Prostate gland (tissue), 2 donors: Measurements from ENCODE around the gene CCDC136. TPM values are rescaled to one million over a fixed set of nuclear protein-coding genes. Genes with fewer than 3 reads are reported as not detected.

ENCODE experiments used
- DNase-seq: peaks from one replicate; pipeline ENCODE4 v3.0.0-alpha.2; 2019; ENCODE audit warnings: low spot score
- H3K27ac ChIP-seq, 2 donors: fragments of 200-600 bp; sonication (generic); 2 replicates each; pipeline ENCODE4 v1.5.1; 2017 to 2019
- H3K27me3 ChIP-seq: fragments of 200-600 bp; sonication (generic); replicated peaks from 2 replicates; pipeline ENCODE4 v1.5.1; 2019; ENCODE audit not compliant: insufficient read depth
- H3K36me3 ChIP-seq, 2 donors: fragments of 200-600 bp; sonication (generic); 1 replicate in 1 of 2; 2 replicates in 1 of 2; pipeline versions ENCODE4 v1.5.1 to v1.8.1; 2017 to 2019
- H3K4me1 ChIP-seq: fragments of 200-600 bp; sonication (generic); replicated peaks from 2 replicates; pipeline ENCODE4 v1.5.1; 2019
- H3K4me3 ChIP-seq, 2 donors: fragments of 200-600 bp; sonication (generic); 2 replicates each; pipeline ENCODE4 v1.5.1; 2017 to 2019
- H3K9me3 ChIP-seq: fragments of 200-600 bp; sonication (generic); 2 replicates; pipeline ENCODE4 v1.5.1; 2017
- POLR2A ChIP-seq: fragments of 450-650 bp; IDR thresholded peaks from one replicate; pipeline ENCODE4 v1.6.1; 2016; ENCODE audit warnings: antibody characterized with exemption, mild to moderate bottlenecking
- POLR2AphosphoS5 ChIP-seq: sonication (generic); formaldehyde crosslinking; IDR thresholded peaks from one replicate; pipeline ENCODE4 v1.6.1; 2017; ENCODE audit warnings: antibody characterized with exemption
- WGBS: methylation state at CpG from one replicate; pipeline ENCODE4 v1.1.5; 2018; 5-methylcytosine and 5-hydroxymethylcytosine counted together
- intact Hi-C: fragments of 100-400 bp; cut with DNase I; formaldehyde crosslinking; loops from one replicate; pipeline ENCODE4 v1.14.2; 2022
- total RNA-seq, 2 donors: library from RNA; depleted of rRNA; stranded (reverse); fragments of >200 nt; gene quantifications; one replicate each; pipeline ENCODE4 v1.1.0, GENCODE V29; 2016
- TF ChIP-seq, protein P1 (sequence below), 4 experiments: fragments of 200-600 bp in 2 of 4; fragments of 450-650 bp in 2 of 4; sonication (generic) in 2 of 4; IDR thresholded peaks; 1 replicate in 3 of 4; 2 replicates in 1 of 4; pipeline ENCODE4 v1.5.1; 2016 to 2019; ENCODE audit warnings: antibody characterized with exemption in 4 of 4, mild to moderate bottlenecking in 2 of 4, moderate library complexity in 2 of 4

CCDC136 gene
- total RNA-seq, 2 donors from 2014 or later, result 11.7 to 61.2 TPM

DNA sequence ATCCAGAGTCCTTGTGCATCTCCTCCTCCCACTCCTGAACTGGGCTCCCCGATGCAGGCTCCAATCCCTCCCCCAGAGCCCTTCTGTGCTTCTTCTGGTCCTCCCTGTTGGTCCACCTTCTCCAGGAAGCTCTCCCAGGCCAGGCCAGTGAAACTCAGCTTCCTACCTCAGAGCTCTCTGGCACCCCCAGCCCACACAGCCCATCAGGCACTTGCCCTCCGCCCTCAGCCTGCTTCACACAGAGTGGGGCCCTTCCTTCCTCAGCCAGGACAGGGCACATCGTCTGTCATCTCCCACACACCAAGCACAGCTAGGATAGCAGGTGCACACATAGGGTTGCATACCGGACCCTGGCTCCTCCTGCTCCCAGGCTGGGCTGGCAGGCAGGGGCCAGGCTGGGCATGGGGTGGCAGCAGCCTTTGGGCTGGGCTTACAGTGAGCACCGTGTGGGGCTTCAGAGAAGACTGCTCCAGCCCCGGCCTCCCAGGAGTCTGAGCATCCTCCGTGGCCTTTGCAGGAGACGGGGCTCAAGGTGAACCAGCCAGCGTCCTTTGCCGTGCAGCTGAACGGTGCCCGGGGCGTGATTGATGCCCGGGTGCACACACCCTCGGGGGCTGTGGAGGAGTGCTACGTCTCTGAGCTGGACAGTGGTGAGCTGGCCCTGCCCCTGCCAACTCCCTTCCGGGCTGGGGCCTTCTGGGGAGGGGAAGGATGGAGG, 64.4 kb downstream of the CCDC136 start:
- intact Hi-C loops, result no loop called here
- DNase-seq, result no peak
- Histone ChIP-seq H3K27ac (no peak overlapping the region), H3K27me3 (no peaks in the 10 kb centered on the region), H3K36me3 (no peaks in the 10 kb centered on the region), H3K4me1 (no peaks in the 10 kb centered on the region), H3K9me3 (no peaks in the 10 kb centered on the region), H3K4me3 (no peak overlapping the region)
- 78% methylated on average over 16 of the region's 17 CpGs for WGBS
- TF ChIP-seq POLR2A (no peak), POLR2AphosphoS5 (no peak)
- TF ChIP-seq, protein P1, sequence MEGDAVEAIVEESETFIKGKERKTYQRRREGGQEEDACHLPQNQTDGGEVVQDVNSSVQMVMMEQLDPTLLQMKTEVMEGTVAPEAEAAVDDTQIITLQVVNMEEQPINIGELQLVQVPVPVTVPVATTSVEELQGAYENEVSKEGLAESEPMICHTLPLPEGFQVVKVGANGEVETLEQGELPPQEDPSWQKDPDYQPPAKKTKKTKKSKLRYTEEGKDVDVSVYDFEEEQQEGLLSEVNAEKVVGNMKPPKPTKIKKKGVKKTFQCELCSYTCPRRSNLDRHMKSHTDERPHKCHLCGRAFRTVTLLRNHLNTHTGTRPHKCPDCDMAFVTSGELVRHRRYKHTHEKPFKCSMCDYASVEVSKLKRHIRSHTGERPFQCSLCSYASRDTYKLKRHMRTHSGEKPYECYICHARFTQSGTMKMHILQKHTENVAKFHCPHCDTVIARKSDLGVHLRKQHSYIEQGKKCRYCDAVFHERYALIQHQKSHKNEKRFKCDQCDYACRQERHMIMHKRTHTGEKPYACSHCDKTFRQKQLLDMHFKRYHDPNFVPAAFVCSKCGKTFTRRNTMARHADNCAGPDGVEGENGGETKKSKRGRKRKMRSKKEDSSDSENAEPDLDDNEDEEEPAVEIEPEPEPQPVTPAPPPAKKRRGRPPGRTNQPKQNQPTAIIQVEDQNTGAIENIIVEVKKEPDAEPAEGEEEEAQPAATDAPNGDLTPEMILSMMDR (IDR thresholded peaks at IDR 0.05), result no peak

DNA sequence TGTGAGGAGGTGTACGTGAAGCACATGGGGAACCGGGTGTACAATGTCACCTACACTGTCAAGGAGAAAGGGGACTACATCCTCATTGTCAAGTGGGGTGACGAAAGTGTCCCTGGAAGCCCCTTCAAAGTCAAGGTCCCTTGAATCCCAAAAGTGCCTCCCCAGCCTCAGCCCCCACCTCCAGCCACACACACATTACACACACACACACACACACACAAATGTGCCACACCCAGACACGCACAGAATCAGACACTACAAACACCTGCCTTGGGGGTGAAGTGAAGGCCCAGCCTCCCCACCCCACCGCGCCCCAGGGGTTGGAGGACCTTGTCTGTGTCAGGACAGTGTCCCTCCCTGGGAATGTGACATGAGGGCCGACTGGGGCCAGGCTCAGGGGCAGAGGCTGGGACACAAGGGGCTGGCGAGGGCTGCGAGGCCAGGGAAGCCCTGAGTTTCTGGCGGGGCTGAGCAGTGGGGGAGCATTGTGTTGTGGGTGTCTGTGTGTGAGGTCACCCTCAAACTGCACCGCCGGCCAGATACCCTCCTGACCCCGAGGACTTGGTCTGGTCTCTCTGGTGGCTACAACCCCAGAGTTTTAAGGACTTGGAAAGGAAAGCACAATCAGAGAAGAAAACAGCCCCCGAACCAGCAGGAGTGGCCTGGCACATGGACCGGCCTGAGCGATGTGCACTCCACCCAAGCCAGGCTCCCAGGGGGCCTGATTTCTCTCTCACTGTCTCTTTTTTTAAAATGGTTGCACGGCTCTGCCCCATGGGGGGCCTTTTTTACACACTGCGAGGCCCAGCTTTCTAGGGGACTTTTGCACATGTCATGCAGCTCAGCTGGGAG, 66.8 kb downstream of the CCDC136 start:
- Histone ChIP-seq H3K27me3 (no peaks in the 10 kb centered on the region), H3K36me3 (no peaks in the 10 kb centered on the region), H3K4me1 (peaks cover 2% of the 10 kb centered on the region), H3K9me3 (no peaks in the 10 kb centered on the region), H3K27ac (peak overlapping the region in 1 of 2 donors; percentile 24), H3K4me3 (no peak overlapping the region)
- TF ChIP-seq POLR2A (no peak), POLR2AphosphoS5 (no peak)
- TF ChIP-seq, protein P1 (IDR thresholded peaks at IDR 0.05), result no peak
- DNase-seq, result no peak
- intact Hi-C loops, result no loop called here
- 71% methylated on average over 18 of the region's 18 CpGs for WGBS

DNA sequence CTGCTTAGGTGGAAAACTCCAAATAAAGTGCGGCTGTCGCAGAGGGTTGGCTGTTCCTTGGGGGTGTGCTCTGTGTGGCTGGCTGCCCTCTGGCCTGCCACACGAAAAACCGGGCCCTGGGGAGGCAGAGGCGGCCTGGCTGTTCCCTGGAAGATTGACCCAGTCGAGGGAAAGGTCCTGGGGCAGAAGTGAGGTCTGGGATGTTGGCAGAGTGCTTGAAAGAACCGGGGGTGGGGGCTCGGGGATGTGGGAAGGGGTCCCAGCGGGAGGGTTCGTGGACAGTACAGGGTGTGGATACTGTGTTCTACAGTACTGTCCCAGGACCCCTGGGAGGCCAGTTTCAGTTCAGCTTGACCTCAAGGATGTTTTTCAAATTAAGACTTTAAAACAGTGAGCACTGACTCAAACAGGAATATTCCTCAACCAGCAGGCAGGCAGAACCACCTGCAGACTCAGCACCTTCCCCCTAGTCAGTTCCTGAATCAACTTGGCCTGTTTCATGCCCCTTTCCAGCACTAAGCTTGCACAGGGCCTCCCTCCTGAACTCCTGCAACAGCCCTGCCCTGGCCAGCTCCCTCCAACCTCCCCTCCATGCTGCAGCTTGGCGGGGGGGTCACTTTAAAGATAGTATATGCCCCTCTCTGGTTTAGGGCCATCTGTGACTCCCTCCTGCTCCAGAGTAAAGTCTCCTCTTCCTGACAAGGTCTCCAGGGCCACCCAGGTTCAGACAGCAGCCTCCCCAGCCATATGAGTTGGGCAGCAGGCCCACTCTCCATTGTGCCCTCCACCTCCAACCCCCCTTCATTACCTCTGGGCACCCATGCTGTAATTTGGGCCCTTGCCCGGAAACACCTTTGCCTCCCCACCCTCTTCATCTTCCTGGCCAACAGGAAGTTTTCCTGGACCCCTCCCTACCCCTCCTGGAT, 67.7 kb downstream of the CCDC136 start:
- Histone ChIP-seq H3K36me3 (no peaks in the 10 kb centered on the region), H3K4me1 (peaks cover 7% of the 10 kb centered on the region), H3K27me3 (no peaks in the 10 kb centered on the region), H3K27ac (peak overlapping the region; percentile 24 to 39), H3K9me3 (no peaks in the 10 kb centered on the region), H3K4me3 (no peak overlapping the region)
- intact Hi-C loops, result no loop called here
- 50% methylated on average over 12 of the region's 12 CpGs for whole genome bisulfite sequencing
- TF ChIP-seq, protein P1 (IDR thresholded peaks at IDR 0.05), result no peak
- no peak for DNase-seq

DNA sequence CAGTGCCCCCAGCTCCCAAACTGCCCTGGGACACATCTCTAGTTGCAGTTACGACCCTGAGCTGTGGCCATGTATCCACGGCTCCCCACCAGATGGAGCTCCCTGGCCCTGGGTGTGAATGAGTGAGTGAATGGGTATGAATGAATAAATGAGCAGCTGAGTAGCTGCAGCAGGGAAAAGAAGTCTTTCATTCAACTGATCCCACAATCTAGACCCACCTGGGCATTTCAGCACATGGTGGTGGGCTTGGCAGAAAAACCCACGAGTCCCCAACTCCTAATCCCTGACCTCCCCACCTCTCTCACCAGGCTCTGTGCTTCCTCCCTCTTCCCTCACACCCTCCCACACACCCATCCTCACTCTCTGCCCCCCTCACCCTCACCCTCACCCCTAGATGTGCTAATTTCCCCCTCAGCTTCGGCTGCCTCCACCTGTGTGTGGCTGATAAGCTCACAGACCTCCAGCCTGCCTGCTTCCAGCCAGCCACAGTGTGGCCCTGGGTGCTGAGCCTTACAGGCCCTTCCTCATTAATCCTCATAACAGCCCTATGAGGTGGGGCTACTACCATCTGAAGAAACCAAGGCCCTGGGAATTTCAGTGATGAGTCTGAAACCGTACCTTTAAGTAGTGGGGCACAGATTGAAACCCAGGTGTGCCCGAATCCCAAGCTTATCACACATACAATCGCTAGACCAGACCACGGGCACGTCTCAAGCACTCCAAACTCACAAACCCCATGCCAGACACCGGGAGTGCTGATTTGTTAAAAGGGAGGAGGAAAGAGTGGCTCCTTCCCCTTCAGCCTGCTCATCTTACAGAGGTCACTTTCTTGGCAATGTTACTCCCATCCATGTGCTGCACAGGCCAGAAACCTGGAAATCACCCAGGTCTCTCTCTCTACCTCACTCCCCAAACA, 68.6 kb downstream of the CCDC136 start:
- WGBS, result 28% methylated on average over 10 of the region's 10 CpGs
- H3K4me1 ChIP-seq, result peaks cover 7% of the 10 kb centered on the region
- no peak overlapping the region for H3K4me3 ChIP-seq
- H3K9me3 ChIP-seq, result no peaks in the 10 kb centered on the region
- peak overlapping the region in 1 of 2 donors; percentile 39 for H3K27ac ChIP-seq
- H3K27me3 ChIP-seq, result no peaks in the 10 kb centered on the region
- no peak for TF ChIP-seq POLR2A
- TF ChIP-seq, protein P1 (IDR thresholded peaks at IDR 0.05), result peak in 1 of 4 experiments; percentile 10
- no peaks in the 10 kb centered on the region for H3K36me3 ChIP-seq
- intact Hi-C loops, result no loop called here
- DNase-seq, result no peak
